Measurements from ENCODE around the gene TMEM176A. TPM values are rescaled to one million over a fixed set of nuclear protein-coding genes. Genes with fewer than 3 reads are reported as not detected.

Gene TMEM176A
- total RNA-seq, 2 donors from 2014 or later = 7.6 to 27.5 TPM

DNA sequence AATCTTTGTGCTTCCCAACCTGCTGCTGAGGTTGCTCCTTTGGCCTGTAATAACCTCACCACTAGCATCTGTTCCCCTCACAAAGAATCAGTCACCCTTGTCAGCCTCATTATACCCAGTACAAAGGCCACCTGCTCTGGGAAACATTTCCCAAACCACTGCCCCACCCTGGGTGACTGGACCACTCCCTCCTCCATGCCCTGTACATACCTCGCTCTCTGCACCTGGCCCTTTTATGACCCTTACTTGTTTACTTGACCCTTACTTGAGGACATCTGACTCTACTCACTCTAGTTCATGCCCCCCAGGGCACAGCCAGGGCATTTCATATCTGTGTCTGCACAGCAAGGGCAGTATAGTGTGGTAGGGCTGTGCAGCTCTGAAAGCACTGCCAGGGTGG is 30.4 kb downstream of the TMEM176A start:
- Histone ChIP-seq H3K36me3 (replicated peaks in 1 of 2; ENCODE audit: insufficient read depth in 1 of 2, low read depth in 2 of 2) (no peaks in the 10 kb centered on the region), H3K4me3 (no peak overlapping the region), H3K4me1 (no peaks in the 10 kb centered on the region), H3K27me3 (no peaks in the 10 kb centered on the region), H3K27ac (no peak overlapping the region), H3K9me3 (no peaks in the 10 kb centered on the region)
- TF ChIP-seq, protein P1, sequence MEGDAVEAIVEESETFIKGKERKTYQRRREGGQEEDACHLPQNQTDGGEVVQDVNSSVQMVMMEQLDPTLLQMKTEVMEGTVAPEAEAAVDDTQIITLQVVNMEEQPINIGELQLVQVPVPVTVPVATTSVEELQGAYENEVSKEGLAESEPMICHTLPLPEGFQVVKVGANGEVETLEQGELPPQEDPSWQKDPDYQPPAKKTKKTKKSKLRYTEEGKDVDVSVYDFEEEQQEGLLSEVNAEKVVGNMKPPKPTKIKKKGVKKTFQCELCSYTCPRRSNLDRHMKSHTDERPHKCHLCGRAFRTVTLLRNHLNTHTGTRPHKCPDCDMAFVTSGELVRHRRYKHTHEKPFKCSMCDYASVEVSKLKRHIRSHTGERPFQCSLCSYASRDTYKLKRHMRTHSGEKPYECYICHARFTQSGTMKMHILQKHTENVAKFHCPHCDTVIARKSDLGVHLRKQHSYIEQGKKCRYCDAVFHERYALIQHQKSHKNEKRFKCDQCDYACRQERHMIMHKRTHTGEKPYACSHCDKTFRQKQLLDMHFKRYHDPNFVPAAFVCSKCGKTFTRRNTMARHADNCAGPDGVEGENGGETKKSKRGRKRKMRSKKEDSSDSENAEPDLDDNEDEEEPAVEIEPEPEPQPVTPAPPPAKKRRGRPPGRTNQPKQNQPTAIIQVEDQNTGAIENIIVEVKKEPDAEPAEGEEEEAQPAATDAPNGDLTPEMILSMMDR (IDR thresholded peaks at IDR 0.05) = no peak
- TF ChIP-seq POLR2A (IDR thresholded peaks at IDR 0.05) = no peak
- intact Hi-C loops (cut with DNase I) = no loop called here
- WGBS, 2 donors = 71 to 82% methylated on average over 1 of the region's 1 CpG
- no peak for DNase-seq
- no peak for ATAC-seq

DNA sequence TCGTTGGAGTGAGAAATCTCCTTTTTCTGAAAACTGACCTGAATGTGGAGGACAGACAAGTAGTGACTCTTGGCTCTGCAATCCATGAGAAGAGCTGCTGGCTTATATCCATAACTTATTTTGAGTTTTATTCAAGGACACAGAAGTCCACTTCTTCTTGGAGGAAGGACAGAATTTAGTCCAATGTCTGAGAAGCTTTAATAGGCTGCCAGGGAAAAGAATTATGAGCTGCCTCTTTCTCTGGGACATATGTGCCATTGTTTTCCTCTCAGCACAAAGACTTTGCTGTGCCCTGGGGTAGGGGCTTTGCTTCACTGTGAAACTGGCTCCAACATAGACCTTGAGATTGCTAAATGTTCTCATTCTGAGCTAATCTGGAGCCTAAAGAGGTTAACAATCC is 31.3 kb downstream of the TMEM176A start:
- intact Hi-C loops (cut with DNase I) = no loop called here

DNA sequence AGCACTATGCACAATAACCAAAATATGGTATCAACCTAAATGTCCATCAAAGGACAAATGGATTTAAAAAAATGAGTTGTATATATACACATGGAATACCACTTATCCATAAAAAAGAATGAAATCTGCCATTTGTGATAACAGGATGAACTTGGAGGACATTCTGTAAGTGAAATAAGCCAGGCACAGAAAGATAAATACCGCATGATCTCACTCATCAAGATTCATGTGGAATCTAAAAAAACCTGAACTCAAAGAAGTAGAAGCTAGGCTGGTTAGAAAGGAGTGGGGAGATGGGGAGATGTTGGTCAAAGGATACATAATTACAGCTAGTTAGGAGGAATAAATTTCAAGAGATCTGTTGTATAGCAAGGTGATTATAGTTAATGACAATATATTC is 34.5 kb downstream of the TMEM176A start:
- H3K36me3 ChIP-seq (replicated peaks in 1 of 2; ENCODE audit: insufficient read depth in 1 of 2, low read depth in 2 of 2) = no peaks in the 10 kb centered on the region
- H3K27ac ChIP-seq = no peak overlapping the region
- H3K4me1 ChIP-seq = no peaks in the 10 kb centered on the region
- TF ChIP-seq POLR2A (IDR thresholded peaks at IDR 0.05) = no peak
- TF ChIP-seq, protein P1 (IDR thresholded peaks at IDR 0.05) = no peak
- H3K27me3 ChIP-seq = no peaks in the 10 kb centered on the region
- 65 to 76% methylated on average over 1 of the region's 1 CpG for WGBS, 2 donors
- H3K4me3 ChIP-seq = no peak overlapping the region
- DNase-seq (no peak), ATAC-seq (no peak)
- intact Hi-C loops (cut with DNase I) = no loop called here
- no peaks in the 10 kb centered on the region for H3K9me3 ChIP-seq

More for the DNA sequence above, 31.3 kb downstream of the TMEM176A start:
- no peak overlapping the region for H3K27ac ChIP-seq
- DNase-seq = no peak
- H3K27me3 ChIP-seq = no peaks in the 10 kb centered on the region
- no peak for ATAC-seq
- no peak overlapping the region for H3K4me3 ChIP-seq
- no peaks in the 10 kb centered on the region for H3K9me3 ChIP-seq
- no peaks in the 10 kb centered on the region for H3K4me1 ChIP-seq
- H3K36me3 ChIP-seq (replicated peaks in 1 of 2; ENCODE audit: insufficient read depth in 1 of 2, low read depth in 2 of 2) = no peaks in the 10 kb centered on the region
- 50 to 57% methylated on average over 1 of the region's 1 CpG for WGBS, 2 donors
- TF ChIP-seq POLR2A (IDR thresholded peaks at IDR 0.05) = no peak
- TF ChIP-seq, protein P1 (IDR thresholded peaks at IDR 0.05) = no peak

DNA sequence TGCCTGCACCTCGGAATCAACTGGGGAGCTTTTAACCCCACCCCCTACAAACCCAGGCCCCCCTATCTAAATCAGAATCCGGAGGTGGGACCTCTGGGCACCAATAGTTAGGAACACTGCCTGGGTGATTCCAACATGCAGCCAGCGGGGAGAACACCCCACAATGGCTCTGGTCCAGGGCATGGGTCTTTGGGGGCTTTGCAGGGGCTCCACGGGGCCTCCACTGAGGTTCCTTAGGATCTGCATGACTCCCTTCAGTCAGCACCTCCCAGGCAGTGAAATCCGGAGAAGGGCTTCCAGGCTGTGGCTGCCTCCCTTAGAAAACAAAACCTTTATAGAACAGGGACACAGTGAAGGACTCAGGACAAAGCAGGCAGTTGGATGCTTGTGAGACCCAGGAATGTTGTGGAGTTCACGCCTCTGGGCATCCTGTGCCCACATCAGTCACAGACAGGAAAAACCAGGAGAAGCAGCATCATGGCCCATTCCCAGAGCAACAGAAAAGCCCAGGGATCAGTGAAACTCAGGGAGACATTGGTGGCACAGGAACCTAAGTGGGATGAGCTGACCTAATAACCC is 35.2 kb downstream of the TMEM176A start:
- TF ChIP-seq, protein P1 (IDR thresholded peaks at IDR 0.05) = no peak
- TF ChIP-seq POLR2A (IDR thresholded peaks at IDR 0.05) = no peak
- intact Hi-C loops (cut with DNase I) = no loop called here

DNA sequence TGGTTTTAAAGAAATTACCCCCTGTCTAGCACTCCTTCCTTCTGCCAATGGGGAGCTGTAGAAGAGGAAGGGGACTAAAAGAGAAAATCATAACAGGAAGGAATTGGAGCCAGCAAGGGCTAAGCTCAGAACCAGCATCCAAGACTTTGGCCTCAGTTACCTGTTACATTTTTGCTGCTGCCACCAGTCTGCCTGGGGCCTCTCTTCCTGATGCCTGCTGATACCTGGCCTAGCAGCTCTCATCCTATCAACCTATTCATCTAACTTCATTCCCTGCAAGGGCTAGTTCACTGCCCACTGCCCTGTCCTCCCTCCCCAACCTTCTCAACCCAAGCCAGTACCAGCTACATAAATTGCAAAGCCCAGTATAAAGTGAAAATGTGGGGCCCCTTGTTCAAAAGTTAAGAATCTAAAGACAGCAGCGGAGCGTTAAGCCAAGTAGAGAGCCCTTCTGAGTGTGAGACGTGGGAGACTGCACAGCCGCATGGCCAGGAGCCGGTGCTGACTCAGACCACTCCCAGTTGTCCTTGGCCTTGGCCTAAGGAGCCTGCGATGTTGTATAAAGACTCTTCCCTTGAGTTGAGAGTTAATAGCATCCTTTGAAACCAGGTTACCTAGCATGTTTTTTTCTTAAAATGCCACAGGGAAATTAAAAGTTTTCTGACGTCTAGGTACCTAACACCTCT is 38.5 kb downstream of the TMEM176A start:
- no peak for DNase-seq
- Histone ChIP-seq H3K9me3 (no peaks in the 10 kb centered on the region), H3K27me3 (no peaks in the 10 kb centered on the region), H3K27ac (no peak overlapping the region), H3K36me3 (replicated peaks in 1 of 2; ENCODE audit: insufficient read depth in 1 of 2, low read depth in 2 of 2) (no peaks in the 10 kb centered on the region), H3K4me1 (no peaks in the 10 kb centered on the region), H3K4me3 (no peak overlapping the region)
- no peak for ATAC-seq
- TF ChIP-seq POLR2A (IDR thresholded peaks at IDR 0.05) = no peak
- TF ChIP-seq, protein P1 (IDR thresholded peaks at IDR 0.05) = no peak
- 46 to 68% methylated on average over 7 of the region's 7 CpGs for WGBS, 2 donors
- intact Hi-C loops (cut with DNase I) = no loop called here

More for the DNA sequence above, 35.2 kb downstream of the TMEM176A start:
- Histone ChIP-seq H3K4me1 (no peaks in the 10 kb centered on the region), H3K9me3 (no peaks in the 10 kb centered on the region), H3K27me3 (no peaks in the 10 kb centered on the region), H3K36me3 (replicated peaks in 1 of 2; ENCODE audit: insufficient read depth in 1 of 2, low read depth in 2 of 2) (no peaks in the 10 kb centered on the region), H3K4me3 (no peak overlapping the region), H3K27ac (no peak overlapping the region)
- no peak for DNase-seq
- 60 to 64% methylated on average over 5 to 6 of the region's 6 CpGs for WGBS, 2 donors
- no peak for ATAC-seq

All from body of pancreas (tissue), 4 donors.